ENCODE measurements around the gene PDGFA.

The PDGFA gene

DNA sequence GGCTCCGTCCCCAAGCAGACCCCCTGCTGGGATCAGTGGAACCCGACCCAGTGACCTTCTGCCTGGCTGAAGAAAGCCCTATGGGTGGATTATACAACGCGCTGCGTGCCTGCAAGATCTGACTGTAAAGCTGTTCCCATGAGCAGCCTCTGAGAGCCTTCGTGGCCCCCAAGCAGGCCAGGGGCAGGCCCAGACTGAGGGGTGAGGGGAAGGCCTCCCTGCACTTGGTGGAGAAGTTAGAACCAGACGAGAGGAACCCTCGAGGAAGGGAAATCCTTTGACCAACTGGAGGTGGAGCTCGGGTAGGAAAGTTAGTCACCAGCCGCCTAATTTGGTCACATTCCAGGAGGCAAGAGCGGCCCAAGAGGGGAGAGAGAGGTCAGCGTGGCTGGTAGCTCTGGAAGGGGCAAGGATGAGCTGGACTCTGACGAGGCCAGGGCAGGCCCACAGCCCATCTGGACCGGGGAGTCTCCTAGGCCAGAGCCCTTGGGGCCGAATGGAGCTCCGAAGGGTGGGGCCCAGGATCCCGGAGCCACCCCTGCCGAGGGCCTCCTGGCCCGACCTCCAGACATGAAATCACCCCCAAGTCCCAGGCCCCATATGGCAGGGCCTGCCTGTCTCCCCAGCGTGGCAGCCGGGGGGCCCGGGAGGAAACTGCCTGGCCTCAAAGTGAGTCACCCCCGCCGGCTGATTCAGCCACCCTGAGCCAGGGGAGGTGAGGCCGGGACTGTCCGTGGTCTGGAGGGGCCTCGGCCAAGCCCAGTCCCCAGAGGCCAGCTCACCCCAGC lies 23.3 kb upstream of the PDGFA start:
- Histone ChIP-seq H3K4me3 (ENCODE audit: low read depth in 1 of 2, low read length in 1 of 2) (no peak overlapping the region), H3K9me3 (no peaks in the 10 kb centered on the region), H3K27ac (no peak overlapping the region), H3K4me1 (ENCODE audit: control insufficient read depth in 1 of 2, insufficient read depth in 1 of 2, low read depth in 1 of 2, low read length in 1 of 2) (no peaks in the 10 kb centered on the region), H3K36me3 (no peaks in the 10 kb centered on the region), H3K27me3 (no peaks in the 10 kb centered on the region)
- TF ChIP-seq, protein P1, sequence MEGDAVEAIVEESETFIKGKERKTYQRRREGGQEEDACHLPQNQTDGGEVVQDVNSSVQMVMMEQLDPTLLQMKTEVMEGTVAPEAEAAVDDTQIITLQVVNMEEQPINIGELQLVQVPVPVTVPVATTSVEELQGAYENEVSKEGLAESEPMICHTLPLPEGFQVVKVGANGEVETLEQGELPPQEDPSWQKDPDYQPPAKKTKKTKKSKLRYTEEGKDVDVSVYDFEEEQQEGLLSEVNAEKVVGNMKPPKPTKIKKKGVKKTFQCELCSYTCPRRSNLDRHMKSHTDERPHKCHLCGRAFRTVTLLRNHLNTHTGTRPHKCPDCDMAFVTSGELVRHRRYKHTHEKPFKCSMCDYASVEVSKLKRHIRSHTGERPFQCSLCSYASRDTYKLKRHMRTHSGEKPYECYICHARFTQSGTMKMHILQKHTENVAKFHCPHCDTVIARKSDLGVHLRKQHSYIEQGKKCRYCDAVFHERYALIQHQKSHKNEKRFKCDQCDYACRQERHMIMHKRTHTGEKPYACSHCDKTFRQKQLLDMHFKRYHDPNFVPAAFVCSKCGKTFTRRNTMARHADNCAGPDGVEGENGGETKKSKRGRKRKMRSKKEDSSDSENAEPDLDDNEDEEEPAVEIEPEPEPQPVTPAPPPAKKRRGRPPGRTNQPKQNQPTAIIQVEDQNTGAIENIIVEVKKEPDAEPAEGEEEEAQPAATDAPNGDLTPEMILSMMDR (IDR thresholded peaks at IDR 0.05) = no peak

DNA sequence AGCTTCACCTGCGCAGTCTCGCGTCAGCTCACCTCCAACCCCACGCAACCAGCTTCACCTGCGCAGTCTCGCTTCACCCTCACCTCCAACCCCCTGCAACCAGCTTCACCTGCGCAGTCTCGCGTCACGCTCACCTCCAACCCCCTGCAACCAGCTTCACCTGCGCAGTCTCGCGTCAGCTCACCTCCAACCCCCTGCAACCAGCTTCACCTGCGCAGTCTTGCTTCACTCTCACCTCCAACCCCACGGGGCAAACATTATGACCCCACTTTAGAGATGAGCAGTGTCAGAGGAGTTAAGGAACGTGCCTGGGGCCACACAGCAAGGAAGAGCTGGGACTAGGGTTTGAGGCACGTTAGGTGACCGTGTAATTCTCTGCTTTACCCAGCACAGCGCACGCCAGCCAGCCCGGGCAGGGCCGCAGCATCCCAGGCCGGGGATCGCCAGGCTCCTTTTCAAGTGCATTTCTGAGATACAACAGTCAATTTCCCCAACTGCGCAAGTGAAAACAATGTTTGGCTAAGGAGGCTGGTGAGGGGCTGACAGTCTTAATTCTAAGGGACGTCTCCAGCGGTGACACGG lies 22.6 kb upstream of the PDGFA start:
- TF ChIP-seq, protein P1 (IDR thresholded peaks at IDR 0.05) = no peak
- Histone ChIP-seq H3K27me3 (no peaks in the 10 kb centered on the region), H3K27ac (no peak overlapping the region), H3K36me3 (no peaks in the 10 kb centered on the region), H3K4me3 (ENCODE audit: low read depth in 1 of 2, low read length in 1 of 2) (no peak overlapping the region), H3K9me3 (no peaks in the 10 kb centered on the region), H3K4me1 (ENCODE audit: control insufficient read depth in 1 of 2, insufficient read depth in 1 of 2, low read depth in 1 of 2, low read length in 1 of 2) (no peaks in the 10 kb centered on the region)

DNA sequence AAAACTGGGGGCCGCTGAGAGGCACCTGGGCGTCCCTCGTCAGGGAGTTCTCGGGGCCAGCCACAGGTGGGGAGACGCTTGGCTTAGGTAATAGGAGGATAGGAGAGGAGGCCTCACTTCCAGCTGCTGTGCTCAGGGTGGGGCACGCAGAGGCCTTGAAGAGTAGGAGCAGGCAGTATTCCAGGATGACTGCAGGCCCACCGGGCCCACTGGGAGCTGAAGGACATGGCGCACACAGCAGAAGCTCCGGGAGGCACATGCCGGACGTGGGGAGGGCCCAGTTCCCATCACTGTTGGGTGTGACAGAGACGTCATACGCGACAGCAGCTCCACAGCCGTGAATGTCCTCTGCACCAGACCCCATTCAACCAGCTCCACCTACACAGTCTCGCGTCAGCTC lies 22.0 kb upstream of the PDGFA start:
- Histone ChIP-seq H3K36me3 (no peaks in the 10 kb centered on the region), H3K9me3 (no peaks in the 10 kb centered on the region), H3K27ac (no peak overlapping the region), H3K27me3 (no peaks in the 10 kb centered on the region), H3K4me1 (ENCODE audit: control insufficient read depth in 1 of 2, insufficient read depth in 1 of 2, low read depth in 1 of 2, low read length in 1 of 2) (no peaks in the 10 kb centered on the region), H3K4me3 (ENCODE audit: low read depth in 1 of 2, low read length in 1 of 2) (no peak overlapping the region)
- TF ChIP-seq, protein P1 (IDR thresholded peaks at IDR 0.05) = no peak

DNA sequence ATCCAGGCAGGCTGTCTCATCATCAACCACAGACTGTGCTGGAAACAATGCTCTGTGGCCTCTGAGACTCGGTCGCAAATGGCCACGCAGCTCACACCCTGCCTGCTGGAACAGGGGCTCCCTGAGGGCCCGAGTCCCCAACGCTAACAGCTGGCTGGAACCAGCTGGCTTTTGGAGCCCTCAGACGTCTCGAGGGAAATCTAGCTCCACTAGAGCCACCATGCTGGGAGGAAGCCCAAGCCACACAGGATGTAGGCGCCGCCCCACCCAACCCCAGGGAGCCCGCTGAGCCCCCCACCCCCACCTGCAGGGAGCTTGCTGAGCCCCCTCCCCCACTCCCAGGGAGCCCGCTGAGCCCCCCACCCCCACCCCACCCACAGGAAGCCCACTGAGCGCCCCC lies 21.4 kb upstream of the PDGFA start:
- TF ChIP-seq, protein P1 (IDR thresholded peaks at IDR 0.05) = no peak
- H3K27ac ChIP-seq = no peak overlapping the region
- H3K36me3 ChIP-seq = no peaks in the 10 kb centered on the region
- no peaks in the 10 kb centered on the region for H3K27me3 ChIP-seq
- no peak overlapping the region for H3K4me3 ChIP-seq (ENCODE audit: low read depth in 1 of 2, low read length in 1 of 2)
- no peaks in the 10 kb centered on the region for H3K4me1 ChIP-seq (ENCODE audit: control insufficient read depth in 1 of 2, insufficient read depth in 1 of 2, low read depth in 1 of 2, low read length in 1 of 2)
- H3K9me3 ChIP-seq = no peaks in the 10 kb centered on the region

DNA sequence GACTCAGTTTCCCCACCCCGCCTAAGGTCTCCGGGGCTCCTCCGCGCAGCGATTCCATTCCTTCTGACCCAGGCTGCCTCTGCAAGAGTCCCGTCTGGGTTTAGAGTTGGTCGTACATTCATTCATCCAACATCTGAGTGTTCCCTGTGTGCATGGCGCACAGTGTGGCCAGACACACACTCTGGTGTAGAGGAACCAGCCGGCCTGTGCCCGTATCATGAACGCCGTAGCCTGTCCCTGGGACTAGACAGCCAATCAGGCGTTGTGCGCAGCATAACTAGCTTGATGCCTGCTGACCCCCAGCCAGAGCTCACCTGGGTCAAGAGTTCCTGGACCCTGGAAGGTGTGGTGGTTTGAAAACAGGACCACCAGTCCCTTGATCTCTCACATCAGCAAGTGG lies 20.9 kb upstream of the PDGFA start:
- no peak overlapping the region for H3K27ac ChIP-seq

More for the DNA sequence above, 20.9 kb upstream of the PDGFA start:
- Histone ChIP-seq H3K9me3 (no peaks in the 10 kb centered on the region), H3K36me3 (no peaks in the 10 kb centered on the region), H3K4me3 (ENCODE audit: low read depth in 1 of 2, low read length in 1 of 2) (no peak overlapping the region), H3K27me3 (no peaks in the 10 kb centered on the region), H3K4me1 (ENCODE audit: control insufficient read depth in 1 of 2, insufficient read depth in 1 of 2, low read depth in 1 of 2, low read length in 1 of 2) (no peaks in the 10 kb centered on the region)
- TF ChIP-seq, protein P1 (IDR thresholded peaks at IDR 0.05) = no peak
